HAP-1 (cell line): Measurements from ENCODE around the gene BIVM.

Experiments used
- DNase-seq, 2 experiments: peaks; one replicate each; pipeline ENCODE4 v3.0.0-alpha.2; 2016 to 2020; ENCODE audit warnings: low spot score in 2 of 2
- H3K27me3 ChIP-seq: fragments of 250-450 bp; sonication (Bioruptor Pico); 2 replicates; pipeline ENCODE4 v1.5.1; 2020; ENCODE audit warnings: low read depth, mild to moderate bottlenecking, moderate library complexity
- H3K36me3 ChIP-seq: fragments of 250-450 bp; sonication (Bioruptor Pico); replicated peaks from 2 replicates; pipeline ENCODE4 v1.5.1; 2020; ENCODE audit warnings: mild to moderate bottlenecking
- H3K4me1 ChIP-seq: fragments of 250-450 bp; sonication (Bioruptor Pico); 2 replicates; pipeline ENCODE4 v1.5.1; 2020; ENCODE audit warnings: mild to moderate bottlenecking
- H3K4me3 ChIP-seq: fragments of 250-450 bp; sonication (Bioruptor Pico); 2 replicates; pipeline ENCODE4 v1.5.1; 2020; ENCODE audit warnings: mild to moderate bottlenecking, moderate library complexity
- H3K9me3 ChIP-seq: fragments of 250-450 bp; sonication (Bioruptor Pico); 2 replicates; pipeline ENCODE4 v1.5.1; 2020; ENCODE audit warnings: mild to moderate bottlenecking, moderate library complexity
- in situ Hi-C: fragments of 300-500 bp; cut with MboI; formaldehyde crosslinking; loops from 3 replicates; pipeline ENCODE4 v1.14.3; 2020; ENCODE audit warnings: low sequenced_read_pairs, inconsistent platforms, mixed read lengths

The BIVM gene

GRCh38 chr13:102868366-102868936, 69.5 kb downstream of the BIVM start:
- Histone ChIP-seq H3K36me3 (peaks cover 63% of the 10 kb centered on the region), H3K4me3 (no peak overlapping the region), H3K9me3 (no peaks in the 10 kb centered on the region), H3K27me3 (no peaks in the 10 kb centered on the region), H3K4me1 (no peaks in the 10 kb centered on the region)
- in situ Hi-C loops = no loop called here
- no peak for DNase-seq

- Histone ChIP-seq H3K27me3 (no peaks in the 10 kb centered on the region), H3K4me3 (no peak overlapping the region), H3K36me3 (peaks cover 60% of the 10 kb centered on the region), H3K9me3 (no peaks in the 10 kb centered on the region), H3K4me1 (no peaks in the 10 kb centered on the region)
- in situ Hi-C loops = no loop called here
- DNase-seq = no peak
Measured at GRCh38 chr13:102869948-102870676, 71.2 kb downstream of the BIVM start.

GRCh38 chr13:102870677-102871415, 71.9 kb downstream of the BIVM start:
- H3K9me3 ChIP-seq = no peaks in the 10 kb centered on the region
- no peaks in the 10 kb centered on the region for H3K4me1 ChIP-seq
- H3K36me3 ChIP-seq = peaks cover 60% of the 10 kb centered on the region
- DNase-seq = peak; percentile 46 to 72
- no peak overlapping the region for H3K4me3 ChIP-seq
- no peaks in the 10 kb centered on the region for H3K27me3 ChIP-seq
- in situ Hi-C loops = no loop called here

DNA sequence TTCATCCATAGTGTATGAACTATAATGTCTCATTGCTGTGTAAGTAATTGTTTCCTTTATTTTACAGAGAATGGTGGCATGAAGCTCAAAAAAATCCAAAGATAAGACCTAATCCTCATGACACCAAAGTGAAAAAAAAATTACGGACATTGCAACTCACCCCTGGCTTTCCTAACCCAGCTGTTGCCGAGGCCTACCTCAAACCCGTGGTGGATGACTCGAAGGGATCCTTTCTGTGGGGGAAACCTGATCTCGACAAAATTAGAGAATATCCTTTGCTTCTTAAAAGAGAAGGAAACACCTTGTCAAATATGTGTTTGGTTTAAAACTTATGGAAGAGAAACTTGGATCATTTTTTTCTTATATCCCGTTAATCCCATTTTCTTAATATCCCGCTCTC, 73.2 kb downstream of the BIVM start:
- no peaks in the 10 kb centered on the region for H3K9me3 ChIP-seq
- peaks cover 47% of the 10 kb centered on the region for H3K36me3 ChIP-seq
- no peak overlapping the region for H3K4me3 ChIP-seq
- in situ Hi-C loops = no loop called here
- H3K27me3 ChIP-seq = no peaks in the 10 kb centered on the region
- DNase-seq = no peak
- H3K4me1 ChIP-seq = no peaks in the 10 kb centered on the region

DNA sequence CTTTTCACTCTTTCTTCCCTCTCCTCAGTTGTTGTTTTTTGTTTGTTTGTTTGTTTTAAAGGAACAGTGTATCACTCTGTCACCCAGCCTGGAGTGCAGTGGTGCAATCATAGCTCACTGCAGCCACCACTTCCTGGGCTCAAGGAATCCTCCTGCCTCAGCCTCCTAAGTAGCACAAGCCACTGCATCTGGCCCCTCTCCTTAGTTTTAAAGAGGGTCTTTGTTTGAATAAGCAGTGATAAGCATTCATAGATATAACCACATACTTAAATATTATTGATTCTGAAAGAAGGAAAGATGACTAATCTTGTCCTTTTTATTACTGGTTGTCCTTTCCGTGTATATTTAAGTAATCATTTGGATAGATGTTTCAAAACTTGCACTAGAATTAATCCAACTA, 73.6 kb downstream of the BIVM start:
- Histone ChIP-seq H3K27me3 (no peaks in the 10 kb centered on the region), H3K4me1 (no peaks in the 10 kb centered on the region), H3K36me3 (peaks cover 46% of the 10 kb centered on the region), H3K4me3 (no peak overlapping the region), H3K9me3 (no peaks in the 10 kb centered on the region)
- DNase-seq = no peak
- in situ Hi-C loops = no loop called here

DNA sequence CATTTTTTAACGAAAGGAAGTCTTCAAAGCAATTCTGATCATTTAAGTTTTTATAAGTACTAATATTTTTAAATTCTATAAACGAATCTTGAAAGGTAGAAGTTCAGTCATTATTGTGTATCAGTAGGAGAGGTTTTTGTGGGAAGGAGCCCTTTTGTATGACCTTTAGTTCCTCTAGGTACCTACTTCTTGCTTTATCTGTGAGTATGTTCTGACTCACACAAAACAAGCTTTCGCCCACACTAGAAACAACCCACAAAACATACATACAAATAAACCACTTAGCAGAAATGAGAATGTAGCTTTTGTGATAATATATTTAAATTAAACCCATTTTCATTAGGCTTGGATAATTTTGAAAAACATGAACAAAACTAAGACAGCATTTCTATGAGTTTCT, 74.7 kb downstream of the BIVM start:
- H3K36me3 ChIP-seq = peaks cover 41% of the 10 kb centered on the region
- DNase-seq = no peak
- H3K4me1 ChIP-seq = no peaks in the 10 kb centered on the region
- H3K9me3 ChIP-seq = no peaks in the 10 kb centered on the region
- H3K4me3 ChIP-seq = no peak overlapping the region
- in situ Hi-C loops = no loop called here
- H3K27me3 ChIP-seq = no peaks in the 10 kb centered on the region

DNA sequence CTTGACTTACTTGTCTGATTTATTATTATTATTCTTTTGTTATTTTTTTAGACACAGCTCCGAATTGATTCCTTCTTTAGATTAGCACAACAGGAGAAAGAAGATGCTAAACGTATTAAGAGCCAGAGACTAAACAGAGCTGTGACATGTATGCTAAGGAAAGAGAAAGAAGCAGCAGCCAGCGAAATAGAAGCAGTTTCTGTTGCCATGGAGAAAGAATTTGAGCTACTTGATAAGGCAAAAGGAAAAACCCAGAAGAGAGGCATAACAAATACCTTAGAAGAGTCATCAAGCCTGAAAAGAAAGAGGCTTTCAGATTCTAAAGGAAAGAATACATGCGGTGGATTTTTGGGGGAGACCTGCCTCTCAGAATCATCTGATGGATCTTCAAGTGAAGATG, 76.3 kb downstream of the BIVM start:
- DNase-seq = no peak
- Histone ChIP-seq H3K9me3 (no peaks in the 10 kb centered on the region), H3K4me3 (no peak overlapping the region), H3K36me3 (peaks cover 37% of the 10 kb centered on the region), H3K4me1 (no peaks in the 10 kb centered on the region), H3K27me3 (no peaks in the 10 kb centered on the region)
- in situ Hi-C loops = no loop called here

DNA sequence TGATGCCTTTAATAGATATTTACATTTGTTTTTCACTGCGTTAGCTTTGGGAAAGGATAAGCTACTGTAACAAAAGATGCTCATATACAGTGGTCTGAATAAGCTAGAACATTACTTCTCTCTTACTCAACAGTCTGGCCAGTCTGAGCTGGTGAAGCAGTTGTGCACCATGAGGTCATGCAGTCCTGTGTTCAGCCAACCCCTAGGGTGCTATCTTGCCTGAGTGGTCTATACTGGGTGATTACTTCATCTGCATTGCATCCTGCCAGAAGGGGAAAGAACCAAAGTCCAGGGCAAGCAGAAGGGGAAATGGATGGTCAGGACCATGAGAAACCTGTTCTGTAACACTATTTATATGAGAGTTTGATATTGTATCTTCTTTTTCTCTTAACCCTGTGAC, 78.4 kb downstream of the BIVM start:
- Histone ChIP-seq H3K4me1 (no peaks in the 10 kb centered on the region), H3K36me3 (peaks cover 28% of the 10 kb centered on the region), H3K4me3 (no peak overlapping the region), H3K9me3 (no peaks in the 10 kb centered on the region), H3K27me3 (no peaks in the 10 kb centered on the region)
- no peak for DNase-seq
- in situ Hi-C loops = no loop called here

GRCh38 chr13:102878481-102878880, 79.6 kb downstream of the BIVM start:
- H3K4me1 ChIP-seq = no peaks in the 10 kb centered on the region
- no peak for DNase-seq
- no peak overlapping the region for H3K4me3 ChIP-seq
- no peaks in the 10 kb centered on the region for H3K9me3 ChIP-seq
- in situ Hi-C loops = no loop called here
- peaks cover 16% of the 10 kb centered on the region for H3K36me3 ChIP-seq
- H3K27me3 ChIP-seq = no peaks in the 10 kb centered on the region

DNA sequence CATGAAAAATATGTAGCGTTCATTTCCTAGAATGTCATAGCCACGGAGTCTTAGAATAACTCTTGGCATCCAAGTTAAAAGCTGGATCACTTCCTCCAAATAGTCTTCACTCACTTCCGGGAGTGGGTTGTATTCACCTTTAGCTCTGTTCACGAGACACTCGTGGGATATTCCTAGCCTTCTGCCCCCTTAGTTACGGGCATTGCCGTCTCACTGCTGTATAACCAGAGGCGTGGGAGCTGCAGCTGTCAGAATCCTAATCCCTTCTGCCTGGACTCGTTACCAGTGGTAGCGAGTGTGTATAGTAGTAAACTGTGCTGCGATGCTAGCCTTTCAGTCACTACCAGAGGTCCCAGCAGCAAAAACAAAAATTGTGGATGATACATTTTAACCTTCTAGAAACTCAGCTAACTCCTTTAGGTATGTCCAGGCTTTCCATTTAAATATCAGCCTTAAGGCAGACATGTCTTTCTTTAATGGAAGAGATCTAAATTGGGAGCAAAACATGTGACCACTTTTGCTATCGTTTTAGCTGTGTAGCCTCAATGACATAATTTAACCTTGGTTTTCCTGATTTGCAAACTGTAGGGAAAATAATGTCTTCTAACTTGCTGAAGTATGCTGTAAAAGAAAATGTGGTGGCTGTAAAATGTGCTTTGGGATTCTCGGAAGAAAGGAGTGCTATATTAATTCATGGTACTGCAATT, 81.0 kb downstream of the BIVM start:
- no peaks in the 10 kb centered on the region for H3K4me1 ChIP-seq
- no peaks in the 10 kb centered on the region for H3K9me3 ChIP-seq
- in situ Hi-C loops = no loop called here
- no peak overlapping the region for H3K4me3 ChIP-seq
- no peak for DNase-seq
- H3K36me3 ChIP-seq = peaks cover 8% of the 10 kb centered on the region
- H3K27me3 ChIP-seq = no peaks in the 10 kb centered on the region

- DNase-seq = no peak
- in situ Hi-C loops = no loop called here
- H3K36me3 ChIP-seq = no peaks in the 10 kb centered on the region; the same call in 1 of the 2 replicates
Measured at GRCh38 chr13:102881819-102882686, 83.1 kb downstream of the BIVM start.

More at GRCh38 chr13:102881819-102882686, 83.1 kb downstream of the BIVM start:
- H3K27me3 ChIP-seq = 0 out of 2 replicates have a peak, but pooled peaks cover 2% of the 10 kb centered on the region
- H3K9me3 ChIP-seq = no peaks in the 10 kb centered on the region
- H3K4me3 ChIP-seq = no peak overlapping the region
- H3K4me1 ChIP-seq = no peaks in the 10 kb centered on the region; the same call in 1 of the 2 replicates
